ENCODE measurements around the gene HOXD13. TPM values are rescaled to one million over a fixed set of nuclear protein-coding genes. Genes with fewer than 3 reads are reported as not detected.

HOXD13 gene
- total RNA-seq, 2 experiments from 2014 or later, result not detected

DNA sequence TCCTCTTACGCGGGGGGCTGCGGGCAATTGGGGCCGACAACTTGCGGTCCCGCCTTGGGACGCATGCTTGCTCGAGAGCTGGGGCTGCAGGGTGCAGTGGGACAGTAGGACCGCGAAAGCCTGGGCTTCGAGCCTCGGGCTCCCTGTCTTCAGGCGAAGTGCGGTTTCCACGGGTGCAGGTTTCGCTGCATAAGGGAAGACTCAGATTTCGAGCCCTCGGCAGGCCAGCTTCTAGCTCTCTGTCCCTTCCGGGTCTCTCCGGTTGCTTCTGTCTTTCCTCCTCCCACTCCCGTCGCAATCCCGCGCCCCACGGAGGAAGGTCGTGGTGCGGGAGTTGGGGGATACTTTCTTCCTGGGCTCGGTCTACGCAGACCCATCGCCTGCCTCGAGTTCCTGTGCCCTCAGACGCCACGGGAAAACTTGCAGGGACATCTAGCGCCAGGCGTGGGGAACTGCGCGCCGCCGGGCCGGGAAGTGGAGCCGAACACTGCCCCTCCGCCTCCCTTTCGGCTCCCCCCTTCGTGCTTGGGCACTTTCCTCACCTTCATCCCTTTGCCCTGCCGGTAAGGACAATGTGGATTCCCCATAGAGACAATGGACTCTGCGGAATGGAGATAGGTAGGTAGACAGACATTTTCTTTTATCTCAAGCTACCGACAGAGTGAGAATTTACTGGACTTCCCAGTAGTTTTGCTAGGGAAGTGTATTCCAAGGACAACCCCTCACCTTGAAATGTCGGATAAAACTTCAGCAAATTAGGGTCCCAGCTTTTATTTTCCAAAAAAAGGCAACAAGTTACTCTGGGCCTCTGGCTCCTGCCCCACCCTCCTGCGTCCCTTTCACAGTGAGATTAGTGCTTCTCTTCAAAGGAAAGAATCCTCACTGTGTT, 4.2 kb upstream of the HOXD13 start:
- POLR2A ChIA-PET, result no interaction called here

GRCh38 chr2:176088937-176089842, 3.3 kb upstream of the HOXD13 start:
- H3K4me2 ChIP-seq (ENCODE audit: low read length), result no peak overlapping the region
- H2AFZ ChIP-seq (ENCODE audit: low read length), result no peak overlapping the region
- no peaks in the 10 kb centered on the region for H3K79me2 ChIP-seq (ENCODE audit: insufficient read depth, low read depth, low read length)
- no peak overlapping the region for H3K4me3 ChIP-seq (ENCODE audit: low read depth, low read length, poor library complexity, severe bottlenecking)
- H3K4me1 ChIP-seq (ENCODE audit: insufficient read depth, low read length, poor library complexity, severe bottlenecking), result no peaks in the 10 kb centered on the region
- no peak for DNase-seq (ENCODE audit: low spot score)
- H3K27ac ChIP-seq (ENCODE audit: low read depth, low read length, poor library complexity, severe bottlenecking), result no peak overlapping the region
- no TSS peak for BruUV-seq (replicated peaks)
- CTCF ChIA-PET (ENCODE audit: unreplicated experiment), result no interaction called here
- intact Hi-C loops (cut with micrococcal nuclease; ENCODE audit: unreplicated experiment), result no loop called here
- TF ChIP-seq, protein P1, sequence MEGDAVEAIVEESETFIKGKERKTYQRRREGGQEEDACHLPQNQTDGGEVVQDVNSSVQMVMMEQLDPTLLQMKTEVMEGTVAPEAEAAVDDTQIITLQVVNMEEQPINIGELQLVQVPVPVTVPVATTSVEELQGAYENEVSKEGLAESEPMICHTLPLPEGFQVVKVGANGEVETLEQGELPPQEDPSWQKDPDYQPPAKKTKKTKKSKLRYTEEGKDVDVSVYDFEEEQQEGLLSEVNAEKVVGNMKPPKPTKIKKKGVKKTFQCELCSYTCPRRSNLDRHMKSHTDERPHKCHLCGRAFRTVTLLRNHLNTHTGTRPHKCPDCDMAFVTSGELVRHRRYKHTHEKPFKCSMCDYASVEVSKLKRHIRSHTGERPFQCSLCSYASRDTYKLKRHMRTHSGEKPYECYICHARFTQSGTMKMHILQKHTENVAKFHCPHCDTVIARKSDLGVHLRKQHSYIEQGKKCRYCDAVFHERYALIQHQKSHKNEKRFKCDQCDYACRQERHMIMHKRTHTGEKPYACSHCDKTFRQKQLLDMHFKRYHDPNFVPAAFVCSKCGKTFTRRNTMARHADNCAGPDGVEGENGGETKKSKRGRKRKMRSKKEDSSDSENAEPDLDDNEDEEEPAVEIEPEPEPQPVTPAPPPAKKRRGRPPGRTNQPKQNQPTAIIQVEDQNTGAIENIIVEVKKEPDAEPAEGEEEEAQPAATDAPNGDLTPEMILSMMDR (conservative IDR thresholded peaks at IDR 0.05; ENCODE audit: low read length), result no peak
- TF ChIP-seq EZH2phosphoT487 (IDR thresholded peaks at IDR 0.05; ENCODE audit: borderline replicate concordance, low read depth, low read length), result no peak
- no peaks in the 10 kb centered on the region for H3K36me3 ChIP-seq (ENCODE audit: insufficient read depth, low read length)
- no peaks in the 10 kb centered on the region for H4K20me1 ChIP-seq (ENCODE audit: insufficient read depth, low read length)
- POLR2A ChIA-PET, result no interaction called here
- no peaks in the 10 kb centered on the region for H3K9me3 ChIP-seq (ENCODE audit: low read length)
- no peaks in the 10 kb centered on the region for H3K9me2 ChIP-seq (ENCODE audit: insufficient read depth, low read length)

More for the DNA sequence above, 4.2 kb upstream of the HOXD13 start:
- no peak for DNase-seq (ENCODE audit: low spot score)
- H3K79me2 ChIP-seq (ENCODE audit: insufficient read depth, low read depth, low read length), result no peaks in the 10 kb centered on the region
- no peaks in the 10 kb centered on the region for H3K36me3 ChIP-seq (ENCODE audit: insufficient read depth, low read length)
- H3K9me3 ChIP-seq (ENCODE audit: low read length), result no peaks in the 10 kb centered on the region
- no TSS peak for BruUV-seq (replicated peaks)
- H3K4me3 ChIP-seq (ENCODE audit: low read depth, low read length, poor library complexity, severe bottlenecking), result no peak overlapping the region
- H3K27ac ChIP-seq (ENCODE audit: low read depth, low read length, poor library complexity, severe bottlenecking), result no peak overlapping the region
- CTCF ChIA-PET (ENCODE audit: unreplicated experiment), result no interaction called here
- no peak overlapping the region for H2AFZ ChIP-seq (ENCODE audit: low read length)
- no peak overlapping the region for H3K4me2 ChIP-seq (ENCODE audit: low read length)
- intact Hi-C loops (cut with micrococcal nuclease; ENCODE audit: unreplicated experiment), result no loop called here
- no peaks in the 10 kb centered on the region for H4K20me1 ChIP-seq (ENCODE audit: insufficient read depth, low read length)
- H3K9me2 ChIP-seq (ENCODE audit: insufficient read depth, low read length), result no peaks in the 10 kb centered on the region
- TF ChIP-seq EZH2phosphoT487 (IDR thresholded peaks at IDR 0.05; ENCODE audit: borderline replicate concordance, low read depth, low read length), result no peak
- TF ChIP-seq, protein P1 (conservative IDR thresholded peaks at IDR 0.05; ENCODE audit: low read length), result no peak
- H3K4me1 ChIP-seq (ENCODE audit: insufficient read depth, low read length, poor library complexity, severe bottlenecking), result no peaks in the 10 kb centered on the region
